ENCODE data around the gene NANS. TPM values are rescaled to one million over a fixed set of nuclear protein-coding genes. Genes with fewer than 3 reads are reported as not detected.

Gene NANS
- total RNA-seq, 1 experiment from 2014 or later = 48.9 TPM

DNA sequence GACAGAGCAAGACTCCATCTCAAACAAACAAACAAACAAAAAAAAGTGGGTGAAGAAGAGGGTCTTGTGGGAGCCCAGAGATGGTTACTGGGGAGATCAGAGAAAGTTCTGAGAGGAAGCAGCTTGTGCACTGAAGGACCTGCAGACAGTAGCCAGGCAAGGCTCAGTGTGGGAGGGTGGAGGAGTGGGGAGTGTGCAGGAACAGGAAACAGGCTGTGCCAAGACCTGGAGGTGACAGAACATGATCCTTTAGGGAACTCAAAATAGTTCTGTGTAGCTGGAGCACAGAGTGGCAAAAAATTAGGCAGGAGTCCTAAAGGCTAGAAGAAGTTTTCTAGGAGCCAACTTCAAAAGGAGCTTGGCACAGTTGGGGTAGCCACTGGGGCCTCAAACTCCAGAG is 19.2 kb upstream of the NANS start:
- ATAC-seq = no peak
- ChIA-PET POLR2A (no interaction called here), CTCF (interaction anchor here (1.2 kb wide), 1 partner anchor 115 kb away, joined by 4 read pairs; the partner anchor contains the start of gene TRMO), RAD21 (ENCODE audit: low non-redundant PET in 1 of 2, low total read pairs in 2 of 2, uncharacterized antibody in 2 of 2, unreplicated experiment in 2 of 2) (no interaction called here)
- Histone ChIP-seq H3K9ac (ENCODE audit: low read length) (no peak overlapping the region), H3K9me3 (ENCODE audit: control insufficient read depth in 1 of 2, insufficient read depth in 1 of 2, low read depth in 1 of 2, low read length in 2 of 2) (no peaks in the 10 kb centered on the region), H3K36me3 (ENCODE audit: control insufficient read depth in 1 of 2, insufficient read depth in 2 of 2, low read length in 2 of 2) (no peaks in the 10 kb centered on the region), H3K79me2 (ENCODE audit: insufficient read depth, low read length) (no peaks in the 10 kb centered on the region), H3K4me3 (replicated peaks in 1 of 2; ENCODE audit: low read depth in 1 of 2, low read length in 2 of 2) (no peak overlapping the region), H4K20me1 (ENCODE audit: insufficient read depth) (no peaks in the 10 kb centered on the region), H2AFZ (ENCODE audit: low read depth, low read length, poor library complexity, severe bottlenecking) (no peak overlapping the region), H3K9me2 (ENCODE audit: insufficient read depth) (no peaks in the 10 kb centered on the region), H3K4me1 (ENCODE audit: control insufficient read depth in 1 of 2, insufficient read depth in 2 of 2, low read length in 2 of 2) (peaks cover 0 to 31% of the 10 kb centered on the region in 2 experiments; a peak in 2 of 4 replicates), H3K27me3 (ENCODE audit: insufficient read depth, low read length) (no peaks in the 10 kb centered on the region), H3K27ac (ENCODE audit: low read depth, low read length) (no peak overlapping the region), H3K4me2 (ENCODE audit: low read length) (no peak overlapping the region)
- no TSS peak for BruUV-seq (replicated peaks)
- intact Hi-C loops (cut with micrococcal nuclease) = no loop called here
- no peak for TF ChIP-seq ZFX (IDR thresholded peaks at IDR 0.05)
- TF ChIP-seq, protein P1, sequence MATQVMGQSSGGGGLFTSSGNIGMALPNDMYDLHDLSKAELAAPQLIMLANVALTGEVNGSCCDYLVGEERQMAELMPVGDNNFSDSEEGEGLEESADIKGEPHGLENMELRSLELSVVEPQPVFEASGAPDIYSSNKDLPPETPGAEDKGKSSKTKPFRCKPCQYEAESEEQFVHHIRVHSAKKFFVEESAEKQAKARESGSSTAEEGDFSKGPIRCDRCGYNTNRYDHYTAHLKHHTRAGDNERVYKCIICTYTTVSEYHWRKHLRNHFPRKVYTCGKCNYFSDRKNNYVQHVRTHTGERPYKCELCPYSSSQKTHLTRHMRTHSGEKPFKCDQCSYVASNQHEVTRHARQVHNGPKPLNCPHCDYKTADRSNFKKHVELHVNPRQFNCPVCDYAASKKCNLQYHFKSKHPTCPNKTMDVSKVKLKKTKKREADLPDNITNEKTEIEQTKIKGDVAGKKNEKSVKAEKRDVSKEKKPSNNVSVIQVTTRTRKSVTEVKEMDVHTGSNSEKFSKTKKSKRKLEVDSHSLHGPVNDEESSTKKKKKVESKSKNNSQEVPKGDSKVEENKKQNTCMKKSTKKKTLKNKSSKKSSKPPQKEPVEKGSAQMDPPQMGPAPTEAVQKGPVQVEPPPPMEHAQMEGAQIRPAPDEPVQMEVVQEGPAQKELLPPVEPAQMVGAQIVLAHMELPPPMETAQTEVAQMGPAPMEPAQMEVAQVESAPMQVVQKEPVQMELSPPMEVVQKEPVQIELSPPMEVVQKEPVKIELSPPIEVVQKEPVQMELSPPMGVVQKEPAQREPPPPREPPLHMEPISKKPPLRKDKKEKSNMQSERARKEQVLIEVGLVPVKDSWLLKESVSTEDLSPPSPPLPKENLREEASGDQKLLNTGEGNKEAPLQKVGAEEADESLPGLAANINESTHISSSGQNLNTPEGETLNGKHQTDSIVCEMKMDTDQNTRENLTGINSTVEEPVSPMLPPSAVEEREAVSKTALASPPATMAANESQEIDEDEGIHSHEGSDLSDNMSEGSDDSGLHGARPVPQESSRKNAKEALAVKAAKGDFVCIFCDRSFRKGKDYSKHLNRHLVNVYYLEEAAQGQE (IDR thresholded peaks at IDR 0.05; ENCODE audit: low read depth) = no peak
- no peak for TF ChIP-seq EZH2phosphoT487 (IDR thresholded peaks at IDR 0.05; ENCODE audit: borderline replicate concordance)
- no peak for TF ChIP-seq CBX3 (IDR thresholded peaks at IDR 0.05; ENCODE audit: low read depth)
- no peak for TF ChIP-seq EZH2 (IDR thresholded peaks at IDR 0.05)
- no peak for TF ChIP-seq SP1 (IDR thresholded peaks at IDR 0.05; ENCODE audit: low read depth)
- no peak for TF ChIP-seq RAD21 (IDR thresholded peaks at IDR 0.05; ENCODE audit: low read depth)
- TF ChIP-seq, protein P2, sequence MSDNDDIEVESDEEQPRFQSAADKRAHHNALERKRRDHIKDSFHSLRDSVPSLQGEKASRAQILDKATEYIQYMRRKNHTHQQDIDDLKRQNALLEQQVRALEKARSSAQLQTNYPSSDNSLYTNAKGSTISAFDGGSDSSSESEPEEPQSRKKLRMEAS (IDR thresholded peaks at IDR 0.05) = no peak
- no peak for TF ChIP-seq CEBPB (IDR thresholded peaks at IDR 0.05; ENCODE audit: low read depth)
- DNase-seq (ENCODE audit: low read depth, low spot score) = no peak

Measured in HCT116 (cell line).